GM18868 (cell line): ENCODE data around the gene MTCL1.

Source experiments
- ATAC-seq: cut with Tn5 transposase; IDR thresholded peaks from one replicate; pipeline ENCODE4 v1.9.1; 2021; ENCODE audit warnings: mild to moderate bottlenecking, moderate library complexity; ENCODE audit not compliant: unreplicated experiment

MTCL1 gene

GRCh38 chr18:8854962-8855361 is 149.6 kb downstream of the MTCL1 start:
- ATAC-seq = no peak

GRCh38 chr18:8856212-8856611 is 150.9 kb downstream of the MTCL1 start:
- ATAC-seq = no peak

- no peak for ATAC-seq
These were observed 151.5 kb downstream of the MTCL1 start for GRCh38 chr18:8856769-8857393.

- ATAC-seq = no peak
These were observed 152.4 kb downstream of the MTCL1 start for GRCh38 chr18:8857806-8858205.

- ATAC-seq = no peak
These were observed 153.6 kb downstream of the MTCL1 start for GRCh38 chr18:8858888-8859511.

- ATAC-seq = no peak
These were observed 155.7 kb downstream of the MTCL1 start for GRCh38 chr18:8860845-8861642.

GRCh38 chr18:8863427-8863826 is 158.1 kb downstream of the MTCL1 start:
- no peak for ATAC-seq

GRCh38 chr18:8865934-8866333 is 160.6 kb downstream of the MTCL1 start:
- no peak for ATAC-seq

GRCh38 chr18:8866679-8867078 is 161.3 kb downstream of the MTCL1 start:
- ATAC-seq = no peak

- no peak for ATAC-seq
These were observed 162.9 kb downstream of the MTCL1 start for GRCh38 chr18:8868276-8868675.

- no peak for ATAC-seq
These were observed 163.5 kb downstream of the MTCL1 start for GRCh38 chr18:8868779-8869415.

- no peak for ATAC-seq
These were observed 164.3 kb downstream of the MTCL1 start for GRCh38 chr18:8869696-8870095.

GRCh38 chr18:8870528-8870927 is 165.2 kb downstream of the MTCL1 start:
- no peak for ATAC-seq

- ATAC-seq = no peak
These were observed 166.1 kb downstream of the MTCL1 start for GRCh38 chr18:8871489-8871888.

GRCh38 chr18:8874872-8875271 is 169.5 kb downstream of the MTCL1 start:
- ATAC-seq = no peak

GRCh38 chr18:8876887-8877286 is 171.5 kb downstream of the MTCL1 start:
- no peak for ATAC-seq

- no peak for ATAC-seq
These were observed 175.7 kb downstream of the MTCL1 start for GRCh38 chr18:8881103-8881502.
